Pancreas (tissue), 10 donors: Measurements from ENCODE around the gene GDPGP1. TPM values are rescaled to one million over a fixed set of nuclear protein-coding genes. Genes with fewer than 3 reads are reported as not detected.

ENCODE experiments used
- ATAC-seq, 4 donors: fragments of 200-7000 bp; cut with Tn5 transposase; one replicate each; pipeline versions ENCODE4 v1.8.0 to v1.9.1; 2020; ENCODE audit warnings: mild to moderate bottlenecking in 4 of 4, moderate library complexity in 4 of 4
- DNase-seq, 6 donors: peaks; one replicate each; pipeline ENCODE4 v3.0.0-alpha.2; 2020
- FAIRE-seq: peaks from 2 replicates; lab custom pipeline; 2012; peaks lifted over from hg19 to GRCh38; lab: Jason Lieb, UNC
- H3K27ac ChIP-seq, 4 donors: fragments of 200-600 bp; sonication (generic); 1 replicate in 3 of 4; 2 replicates in 1 of 4; pipeline versions ENCODE4 v1.5.0 to v1.8.0; 2020
- H3K27me3 ChIP-seq, 4 donors: fragments of 200-600 bp; one replicate each; pipeline ENCODE4 v1.8.0; 2021
- H3K36me3 ChIP-seq, 3 donors: fragments of 200-600 bp; sonication (generic) in 1 of 3; one replicate each; pipeline versions ENCODE4 v1.5.0 to v1.8.0; 2020 to 2021
- H3K4me1 ChIP-seq, 3 donors: fragments of 200-600 bp; one replicate each; pipeline ENCODE4 v1.8.0; 2021
- H3K4me3 ChIP-seq, 4 donors: fragments of 200-600 bp; sonication (generic) in 2 of 4; one replicate each; pipeline versions ENCODE4 v1.5.0 to v1.8.0; 2020 to 2021
- H3K9me3 ChIP-seq, 4 donors: fragments of 200-600 bp; one replicate each; pipeline ENCODE4 v1.8.0; 2021
- WGBS, 2 donors: extraction: QIAGEN DNeasy Blood & Tissue Kit; methylation state at CpG; one replicate each; pipeline ENCODE4 v1.1.7; 2013; 5-methylcytosine and 5-hydroxymethylcytosine counted together
- intact Hi-C, 3 donors: fragments of 100-400 bp; cut with DNase I; formaldehyde crosslinking; loops; one replicate each; pipeline versions ENCODE4 v1.11.1 to v1.14.2; 2022
- polyA plus RNA-seq, 2 donors: library from polyadenylated mRNA; stranded (reverse); fragments of 200-250 nt; gene quantifications; one replicate each; pipeline ENCODE4 v1.2.3, GENCODE V29; 2013
- total RNA-seq, 6 donors: library from RNA; stranded (reverse); fragmentation: NEBNext Ultra II Directional in 4 of 6; extraction: Animal tissue kit (Norgen Biotek cat#: 25700) in 4 of 6; gene quantifications; one replicate each; pipeline versions ENCODE4 v1.2.1 to v1.2.4, GENCODE V29; 2021 to 2023
- TF ChIP-seq, protein P1 (sequence below), 4 donors: fragments of 200-600 bp; sonication (generic) in 3 of 4; IDR thresholded peaks; one replicate each; pipeline versions ENCODE4 v1.5.0 to v1.8.0; 2021; ENCODE audit warnings: antibody characterized with exemption in 4 of 4
- donor health status: healthy with polysubstance abuse.
- donor health status: DM: no; HTN: no; CAD: no; lungs with moderate emphysema.
- donor health status: DM: no; HTN: no; CAD: no.
- donor health status: control.
- donor health status: control.
- donor health status: Bipolar disorder and iron deficiency.
- donor health status: DM: yes; HTN: yes; CAD: no.
- donor health status: DM: no; HTN: no; CAD: no.
- donor health status: DM: no; HTN: no; CAD: no.
- donor health status: DM: yes; HTN: yes; CAD: no.

Gene GDPGP1
- total and polyA plus RNA-seq, 8 donors, result 2.0 to 7.0 (median 3.4) TPM

DNA sequence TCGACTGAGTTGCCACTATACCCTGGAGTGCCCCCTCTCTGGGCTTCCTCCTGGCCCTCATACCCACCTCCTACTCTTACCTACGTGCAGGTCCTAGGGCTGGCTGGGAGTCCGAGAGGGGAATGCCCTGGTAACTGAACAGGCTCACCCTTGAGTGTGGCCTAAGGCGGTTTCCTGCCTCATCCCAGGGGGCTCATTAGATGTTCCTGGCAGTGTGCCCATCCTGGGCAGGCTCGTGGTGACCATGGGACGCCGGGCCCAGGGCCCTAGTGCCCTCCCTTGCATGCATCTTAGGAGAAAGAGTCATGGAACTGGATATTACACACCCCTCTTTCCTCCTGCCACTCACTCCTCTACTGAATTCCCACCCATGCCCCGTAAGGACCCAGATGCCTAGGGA lies 30.1 kb upstream of the GDPGP1 start:
- 64 to 66% methylated on average over 8 of the region's 8 CpGs for WGBS, 2 donors
- H3K36me3 ChIP-seq, result no peaks in the 10 kb centered on the region
- TF ChIP-seq, protein P1, sequence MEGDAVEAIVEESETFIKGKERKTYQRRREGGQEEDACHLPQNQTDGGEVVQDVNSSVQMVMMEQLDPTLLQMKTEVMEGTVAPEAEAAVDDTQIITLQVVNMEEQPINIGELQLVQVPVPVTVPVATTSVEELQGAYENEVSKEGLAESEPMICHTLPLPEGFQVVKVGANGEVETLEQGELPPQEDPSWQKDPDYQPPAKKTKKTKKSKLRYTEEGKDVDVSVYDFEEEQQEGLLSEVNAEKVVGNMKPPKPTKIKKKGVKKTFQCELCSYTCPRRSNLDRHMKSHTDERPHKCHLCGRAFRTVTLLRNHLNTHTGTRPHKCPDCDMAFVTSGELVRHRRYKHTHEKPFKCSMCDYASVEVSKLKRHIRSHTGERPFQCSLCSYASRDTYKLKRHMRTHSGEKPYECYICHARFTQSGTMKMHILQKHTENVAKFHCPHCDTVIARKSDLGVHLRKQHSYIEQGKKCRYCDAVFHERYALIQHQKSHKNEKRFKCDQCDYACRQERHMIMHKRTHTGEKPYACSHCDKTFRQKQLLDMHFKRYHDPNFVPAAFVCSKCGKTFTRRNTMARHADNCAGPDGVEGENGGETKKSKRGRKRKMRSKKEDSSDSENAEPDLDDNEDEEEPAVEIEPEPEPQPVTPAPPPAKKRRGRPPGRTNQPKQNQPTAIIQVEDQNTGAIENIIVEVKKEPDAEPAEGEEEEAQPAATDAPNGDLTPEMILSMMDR (IDR thresholded peaks at IDR 0.05), result no peak
- no peak overlapping the region for H3K4me3 ChIP-seq
- intact Hi-C loops, result no loop called here
- no peak for FAIRE-seq
- no peak for ATAC-seq
- DNase-seq, result peak in 1 of 6 donors; percentile 70
- no peaks in the 10 kb centered on the region for H3K27me3 ChIP-seq
- no peaks in the 10 kb centered on the region for H3K9me3 ChIP-seq
- H3K4me1 ChIP-seq, result peaks cover 6 to 11% (median 10%) of the 10 kb centered on the region in 3 donors
- no peak overlapping the region for H3K27ac ChIP-seq

DNA sequence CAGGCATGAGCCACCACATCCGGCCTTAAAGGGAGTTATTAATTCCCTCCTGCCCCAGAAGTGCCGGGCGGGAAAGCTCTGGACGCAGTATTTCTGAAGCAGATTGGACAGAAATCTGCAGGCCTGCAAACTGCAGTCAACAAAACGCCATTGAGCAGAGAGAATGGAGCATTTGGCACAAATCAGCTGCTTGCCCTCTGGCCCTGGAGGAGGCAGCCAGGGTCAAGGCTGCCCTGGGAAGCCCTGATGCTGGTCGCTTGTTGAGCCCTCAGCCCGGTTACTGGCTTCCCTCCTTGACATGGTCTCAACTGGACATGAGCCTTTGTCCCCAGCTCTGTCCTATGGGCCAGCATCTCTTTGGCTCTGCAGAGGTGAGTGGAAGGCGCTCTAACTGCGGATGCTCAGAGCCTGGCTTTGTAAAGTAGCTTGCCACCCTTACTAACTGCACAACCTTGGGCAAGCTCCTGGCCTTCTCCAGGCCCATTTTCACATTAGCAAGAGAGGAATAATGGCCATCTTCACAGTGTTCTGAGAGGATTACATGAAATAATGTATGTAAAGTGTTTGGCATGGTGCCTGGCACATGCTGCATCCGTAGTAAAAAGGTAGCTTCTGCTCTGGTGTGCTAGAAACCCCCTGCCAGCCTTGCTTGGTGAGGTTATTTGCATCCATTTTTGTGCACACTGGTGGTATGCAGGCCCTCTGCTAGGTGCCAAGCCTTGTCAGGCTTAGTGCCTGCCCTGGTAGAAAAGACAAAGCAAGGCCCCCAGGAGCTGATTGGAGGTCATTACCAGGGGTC lies 28.8 kb upstream of the GDPGP1 start:
- TF ChIP-seq, protein P1 (IDR thresholded peaks at IDR 0.05), result no peak
- no peak overlapping the region for H3K27ac ChIP-seq
- no peak for FAIRE-seq
- no peaks in the 10 kb centered on the region for H3K27me3 ChIP-seq
- peaks cover 0 to 1% (median 0%) of the 10 kb centered on the region in 3 donors for H3K36me3 ChIP-seq
- ATAC-seq, result no peak
- intact Hi-C loops, result no loop called here
- no peak for DNase-seq
- no peaks in the 10 kb centered on the region for H3K9me3 ChIP-seq
- WGBS, 2 donors, result 78 to 82% methylated on average over 10 of the region's 10 CpGs
- H3K4me1 ChIP-seq, result peaks cover 6 to 11% (median 10%) of the 10 kb centered on the region in 3 donors
- H3K4me3 ChIP-seq, result no peak overlapping the region

DNA sequence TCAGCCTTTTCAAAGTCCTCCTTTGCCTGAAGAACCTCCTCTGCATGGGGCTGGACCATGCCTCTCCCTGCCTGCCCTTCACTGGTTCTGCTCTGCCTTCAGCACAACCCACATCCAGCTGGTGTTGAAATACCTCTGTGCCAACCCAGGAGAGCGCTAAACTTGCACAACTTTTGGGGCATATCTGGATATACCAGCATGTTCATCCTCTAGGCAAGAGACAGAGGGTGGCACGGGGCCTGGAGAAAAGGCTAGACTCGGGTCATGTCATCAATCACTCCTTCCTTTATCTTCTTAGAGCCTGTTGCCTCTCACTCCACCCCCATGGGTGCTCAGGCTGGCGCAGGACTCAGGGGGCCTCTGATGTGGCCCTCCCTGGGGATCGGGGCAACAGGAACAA lies 28.1 kb upstream of the GDPGP1 start:
- ATAC-seq (no peak), FAIRE-seq (no peak), DNase-seq (no peak)
- intact Hi-C loops, result no loop called here
- peaks cover 9 to 17% (median 13%) of the 10 kb centered on the region in 3 donors for H3K4me1 ChIP-seq
- H3K27me3 ChIP-seq, result no peaks in the 10 kb centered on the region
- no peak overlapping the region for H3K4me3 ChIP-seq
- H3K36me3 ChIP-seq, result peaks cover 0 to 3% (median 0%) of the 10 kb centered on the region in 3 donors
- 79 to 80% methylated on average over 5 of the region's 5 CpGs for whole genome bisulfite sequencing, 2 donors
- no peaks in the 10 kb centered on the region for H3K9me3 ChIP-seq
- TF ChIP-seq, protein P1 (IDR thresholded peaks at IDR 0.05), result no peak
- no peak overlapping the region for H3K27ac ChIP-seq

GRCh38 chr15:90207252-90207651 lies 26.8 kb upstream of the GDPGP1 start:
- H3K9me3 ChIP-seq, result no peaks in the 10 kb centered on the region
- H3K27ac ChIP-seq, result no peak overlapping the region
- ATAC-seq (no peak), FAIRE-seq (no peak), DNase-seq (peak in 1 of 6 donors; percentile 8)
- 79 to 82% methylated on average over 6 of the region's 6 CpGs for WGBS, 2 donors
- no peak overlapping the region for H3K4me3 ChIP-seq
- H3K4me1 ChIP-seq, result peaks cover 22 to 29% (median 23%) of the 10 kb centered on the region in 3 donors
- TF ChIP-seq, protein P1 (IDR thresholded peaks at IDR 0.05), result no peak
- H3K27me3 ChIP-seq, result no peaks in the 10 kb centered on the region
- H3K36me3 ChIP-seq, result peaks cover 0 to 3% (median 0%) of the 10 kb centered on the region in 3 donors
- intact Hi-C loops, result no loop called here

DNA sequence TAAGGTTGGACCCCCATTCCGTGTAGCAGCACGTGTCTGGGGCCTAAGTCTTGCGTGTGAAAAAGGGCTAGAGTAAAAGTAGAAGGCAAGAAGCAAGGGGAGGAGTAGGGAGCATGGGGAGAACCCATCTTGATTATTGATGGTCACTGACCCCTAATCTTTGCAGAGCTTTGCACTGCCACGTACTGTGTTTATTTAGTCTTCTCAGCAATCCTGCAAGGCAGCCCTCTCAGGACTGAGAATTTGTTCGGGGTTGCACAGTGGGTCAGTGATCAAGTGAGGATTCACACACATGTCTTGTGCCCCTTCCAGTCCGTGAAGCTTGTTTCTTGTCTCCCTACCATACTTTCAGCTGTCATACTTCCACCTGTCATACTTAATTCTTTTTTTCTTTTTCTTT lies 25.7 kb upstream of the GDPGP1 start:
- Histone ChIP-seq H3K4me1 (peaks cover 26 to 30% (median 28%) of the 10 kb centered on the region in 3 donors), H3K27me3 (no peaks in the 10 kb centered on the region), H3K36me3 (peaks cover 0 to 3% (median 0%) of the 10 kb centered on the region in 3 donors), H3K9me3 (no peaks in the 10 kb centered on the region), H3K4me3 (no peak overlapping the region), H3K27ac (no peak overlapping the region)
- intact Hi-C loops, result no loop called here
- ATAC-seq (no peak), FAIRE-seq (no peak), DNase-seq (peak in 1 of 6 donors; percentile 2)
- TF ChIP-seq, protein P1 (IDR thresholded peaks at IDR 0.05), result no peak
- 79 to 85% methylated on average over 6 of the region's 6 CpGs for WGBS, 2 donors
